Activated CD4-positive, alpha-beta T cell treated with anti-CD3 and anti-CD28 coated beads, Interleukin-2, amount 50 U/mL, for 24 hours (primary cell): ENCODE measurements around the gene ITPR2.

Experiments
- DNase-seq, 2 donors: peaks; one replicate each; pipeline ENCODE4 v3.0.0-alpha.2; 2020; ENCODE audit warnings: low read depth in 1 of 2, low spot score in 1 of 2

ITPR2 gene

DNA sequence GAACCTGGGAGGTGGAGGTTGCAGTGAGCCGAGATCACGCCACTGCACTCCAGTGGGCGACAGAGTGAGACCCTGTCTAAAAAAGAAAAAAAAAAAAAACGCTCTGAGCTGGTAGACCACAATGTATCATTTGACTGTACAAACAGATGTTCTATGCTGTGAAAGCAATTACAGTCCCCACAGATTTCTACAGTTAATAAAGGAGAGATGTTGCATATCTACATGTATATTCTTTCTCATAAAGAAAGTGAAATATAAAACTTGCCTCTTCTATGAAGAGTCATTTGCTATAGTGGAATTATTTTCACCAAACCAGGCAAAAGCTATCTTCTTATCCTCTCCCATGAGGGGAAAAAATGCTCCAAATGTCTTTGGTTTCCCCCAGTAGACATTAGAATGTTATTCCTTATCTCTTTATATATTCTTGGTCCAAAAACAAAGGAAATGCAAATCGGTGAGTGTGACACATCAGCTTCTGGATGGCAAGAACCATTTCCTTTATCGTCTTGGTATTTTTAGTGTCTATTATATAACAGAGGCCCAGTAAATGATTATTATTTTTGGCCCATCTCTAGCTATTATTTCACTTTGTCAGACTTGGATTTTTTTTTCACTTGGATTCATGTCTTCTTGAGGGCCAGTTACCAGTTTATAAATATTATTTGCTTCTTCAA lies 407.3 kb downstream of the ITPR2 start:
- DNase-seq, result no peak

DNA sequence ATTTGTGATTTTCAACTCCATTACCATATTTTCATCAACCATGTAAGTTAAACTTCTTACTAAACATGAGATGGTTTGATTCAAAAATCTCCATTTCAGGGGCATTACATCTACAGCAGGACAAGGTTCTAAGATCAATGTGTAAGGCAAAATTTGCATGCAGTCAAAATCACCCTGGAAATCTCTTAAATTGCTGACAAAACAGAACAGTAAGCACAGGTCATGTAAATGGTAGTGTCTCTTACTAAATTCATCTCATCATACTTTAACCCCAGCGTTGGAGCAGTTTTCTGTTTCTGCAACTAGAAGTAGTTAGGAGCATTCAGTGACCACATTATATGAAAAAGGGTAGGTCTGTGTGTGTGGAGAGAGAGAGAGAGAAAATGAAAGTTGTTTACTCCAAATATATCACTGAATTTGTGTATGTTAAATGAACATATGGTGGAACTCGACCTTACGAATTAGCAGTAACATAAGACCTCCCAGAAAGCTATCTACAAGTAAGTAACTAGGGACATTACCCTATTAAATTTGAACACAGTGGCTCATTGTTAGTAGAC lies 410.1 kb downstream of the ITPR2 start:
- DNase-seq, result no peak

GRCh38 chr12:26416550-26416949 lies 416.4 kb downstream of the ITPR2 start:
- no peak for DNase-seq

DNA sequence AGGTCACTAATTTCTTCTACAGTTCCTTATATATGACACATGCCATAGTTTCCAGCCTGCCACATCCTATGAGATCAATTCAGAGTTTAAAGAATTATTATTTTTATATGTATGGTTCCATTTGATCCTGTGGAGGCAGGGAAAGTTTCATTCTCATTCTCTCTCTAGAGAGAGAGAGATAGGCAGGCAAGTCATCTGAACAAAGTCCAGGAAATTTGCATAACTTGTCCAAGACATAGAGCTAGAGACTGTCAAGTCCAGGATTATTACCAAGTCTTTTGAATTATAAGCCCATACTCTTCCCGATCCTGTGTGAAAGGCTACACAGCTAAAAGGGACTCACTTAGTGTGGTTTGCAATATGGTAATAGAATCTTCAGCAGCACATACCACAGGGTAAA lies 422.3 kb downstream of the ITPR2 start:
- no peak for DNase-seq

- DNase-seq, result no peak
These were observed 426.2 kb downstream of the ITPR2 start for GRCh38 chr12:26406813-26407212.

GRCh38 chr12:26406391-26406790 lies 426.6 kb downstream of the ITPR2 start:
- DNase-seq, result no peak

DNA sequence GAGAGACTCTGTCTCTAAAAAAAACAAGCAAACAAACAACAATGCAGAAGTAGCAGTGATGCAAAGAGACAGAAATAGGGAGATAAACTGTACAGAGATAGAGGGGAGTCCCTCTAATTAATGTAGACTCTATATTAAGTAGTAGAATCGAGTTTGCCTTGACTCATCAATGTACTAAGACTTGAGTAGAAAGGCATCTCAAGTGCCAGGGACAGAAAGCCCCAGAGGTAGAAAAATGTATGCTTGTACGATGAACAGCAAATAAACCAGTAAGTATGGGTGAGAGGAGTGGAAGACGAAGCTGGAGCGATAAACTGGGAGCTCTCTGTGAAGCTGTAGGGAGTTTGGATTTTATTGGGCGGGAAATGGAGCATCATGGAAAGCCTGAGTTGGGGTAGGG lies 429.4 kb downstream of the ITPR2 start:
- DNase-seq, result no peak

DNA sequence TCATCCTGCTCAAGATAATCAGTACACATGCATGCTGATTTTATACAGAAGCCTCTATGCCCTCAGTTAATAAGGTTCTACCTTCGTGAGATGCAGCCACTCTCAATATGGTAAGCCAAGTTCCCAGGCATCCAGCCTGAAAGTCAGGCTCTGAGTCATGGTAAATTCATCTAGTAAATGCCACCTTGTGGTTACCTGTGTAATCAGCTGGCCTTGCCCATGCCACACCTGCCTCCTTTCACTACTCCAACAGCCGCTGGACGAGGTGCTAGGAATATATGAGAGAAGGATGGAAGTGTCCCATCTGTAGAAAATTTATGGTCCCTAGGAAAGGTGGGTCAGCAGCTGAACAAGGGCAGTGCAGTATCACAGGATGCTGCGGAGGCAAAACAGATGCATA lies 430.3 kb downstream of the ITPR2 start:
- DNase-seq, result no peak

GRCh38 chr12:26401874-26402273 lies 431.1 kb downstream of the ITPR2 start:
- no peak for DNase-seq

DNA sequence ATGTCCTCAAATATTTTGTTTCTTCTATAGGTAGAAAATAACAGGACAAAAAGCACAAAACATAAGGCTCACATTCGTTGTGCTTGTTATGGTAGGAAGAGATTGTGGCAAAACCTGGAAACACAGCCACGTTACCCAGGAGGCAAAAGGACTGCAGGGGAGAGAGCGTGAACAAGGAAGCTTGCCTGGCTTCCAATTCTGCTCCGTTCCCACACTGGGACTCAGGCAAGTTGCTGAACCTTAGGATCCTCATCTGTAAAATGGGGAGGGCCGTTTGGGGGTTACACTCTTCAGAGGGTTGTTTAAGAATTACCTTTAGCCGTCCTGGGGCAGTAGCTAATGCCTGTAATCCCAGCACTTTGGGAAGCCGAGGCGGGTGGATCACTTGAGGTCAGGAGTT lies 432.4 kb downstream of the ITPR2 start:
- no peak for DNase-seq

- no peak for DNase-seq
These were observed 433.6 kb downstream of the ITPR2 start for GRCh38 chr12:26399381-26399780.

GRCh38 chr12:26396402-26396801 lies 436.6 kb downstream of the ITPR2 start:
- no peak for DNase-seq

DNA sequence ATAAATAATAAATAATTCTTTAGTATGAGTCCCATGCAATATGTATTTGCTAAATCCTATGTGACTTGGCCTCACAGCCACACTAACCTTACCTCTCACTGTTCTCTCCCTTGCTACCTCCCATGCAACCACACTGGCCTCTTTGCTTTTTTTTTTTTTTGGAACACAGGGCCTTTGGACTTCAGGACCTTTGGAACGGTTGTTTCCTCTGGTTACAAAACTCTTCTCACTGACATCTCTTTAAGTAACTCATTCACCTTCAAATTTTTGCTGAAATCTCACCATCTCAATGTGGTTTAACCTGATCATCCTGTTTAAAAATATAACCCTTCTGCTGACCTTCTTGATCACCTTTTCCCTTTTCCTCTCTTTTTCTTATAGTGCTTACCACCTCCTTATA lies 443.7 kb downstream of the ITPR2 start:
- DNase-seq, result no peak

GRCh38 chr12:26384536-26384935 lies 448.5 kb downstream of the ITPR2 start:
- DNase-seq, result no peak

- no peak for DNase-seq
These were observed 450.0 kb downstream of the ITPR2 start for GRCh38 chr12:26383041-26383440.

GRCh38 chr12:26380897-26381296 lies 452.1 kb downstream of the ITPR2 start:
- no peak for DNase-seq

DNA sequence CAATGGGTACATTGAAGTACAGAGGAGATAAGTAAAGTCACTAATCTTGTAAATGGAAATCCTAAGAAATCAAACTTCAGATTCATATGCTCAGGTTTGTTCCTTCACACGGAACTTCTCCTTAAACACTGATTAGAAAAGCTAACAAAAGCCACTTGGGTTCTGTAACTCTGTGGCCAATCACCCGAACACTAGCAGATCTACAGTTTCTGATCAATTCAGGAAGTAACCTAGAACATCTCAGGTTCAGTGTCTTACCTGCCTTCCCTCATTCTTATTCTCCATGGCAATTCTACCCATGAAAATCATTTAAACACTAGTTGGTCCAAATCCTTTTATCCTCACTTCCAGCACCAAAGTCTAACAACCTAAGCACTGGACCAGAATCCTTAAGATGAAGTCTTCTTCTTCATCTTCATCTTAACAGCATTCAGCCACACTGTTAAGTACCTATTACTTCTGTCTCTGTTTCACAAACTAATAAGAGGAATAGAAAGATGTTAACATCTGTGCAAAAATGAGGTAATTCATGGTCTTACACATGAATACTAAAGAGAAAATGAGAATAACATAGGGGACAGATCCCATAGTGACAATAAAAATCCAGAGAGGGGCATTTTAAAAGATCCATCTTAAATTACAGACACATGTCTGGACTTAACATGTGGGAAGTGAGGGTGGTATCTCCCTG lies 453.1 kb downstream of the ITPR2 start:
- DNase-seq, result no peak

DNA sequence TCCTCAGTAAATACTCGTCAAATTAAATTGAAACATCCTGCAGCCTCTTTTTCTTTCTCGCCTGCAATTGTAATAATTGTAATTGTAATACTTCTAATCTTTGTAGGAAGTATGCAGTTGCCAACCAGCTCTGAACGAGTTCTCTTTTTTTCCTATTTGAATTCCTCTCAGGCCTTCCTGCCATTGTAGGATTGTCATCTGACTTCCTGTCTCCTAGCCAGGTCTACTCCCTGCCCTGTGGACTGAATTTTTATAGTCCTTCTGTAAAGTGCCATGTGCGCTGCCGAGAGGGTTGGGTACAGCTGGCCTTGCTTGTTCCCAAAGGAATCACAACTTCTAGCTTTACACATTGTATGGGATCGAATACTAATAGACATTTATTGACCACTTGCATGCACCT lies 454.3 kb downstream of the ITPR2 start:
- no peak for DNase-seq

- no peak for DNase-seq
These were observed 457.9 kb downstream of the ITPR2 start for GRCh38 chr12:26374934-26375680.

GRCh38 chr12:26373606-26374495 lies 459.1 kb downstream of the ITPR2 start:
- DNase-seq, result no peak

DNA sequence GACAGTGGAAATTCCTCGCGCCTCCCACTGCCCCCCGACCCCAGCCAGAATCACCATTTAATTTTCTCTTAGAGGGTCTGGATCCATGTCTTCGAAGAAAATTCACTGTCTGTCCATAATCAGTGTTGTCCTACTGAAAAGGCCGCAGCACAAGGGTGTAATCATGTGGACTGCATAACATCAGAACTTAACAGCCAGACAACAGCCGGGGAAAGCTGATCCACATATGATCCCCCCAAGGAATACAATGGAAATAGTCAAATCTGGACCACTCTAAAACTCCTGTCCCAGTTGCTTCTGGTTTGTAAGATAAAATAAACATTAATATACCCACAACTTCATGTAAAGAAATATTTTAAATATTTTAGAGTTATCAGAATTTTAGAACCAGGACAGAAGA lies 460.1 kb downstream of the ITPR2 start:
- no peak for DNase-seq
